ENCODE measurements around the gene PRICKLE1. TPM values are rescaled to one million over a fixed set of nuclear protein-coding genes. Genes with fewer than 3 reads are reported as not detected.

Gene PRICKLE1
- total RNA-seq, 1 donor from 2014 or later, result 18.8 TPM

DNA sequence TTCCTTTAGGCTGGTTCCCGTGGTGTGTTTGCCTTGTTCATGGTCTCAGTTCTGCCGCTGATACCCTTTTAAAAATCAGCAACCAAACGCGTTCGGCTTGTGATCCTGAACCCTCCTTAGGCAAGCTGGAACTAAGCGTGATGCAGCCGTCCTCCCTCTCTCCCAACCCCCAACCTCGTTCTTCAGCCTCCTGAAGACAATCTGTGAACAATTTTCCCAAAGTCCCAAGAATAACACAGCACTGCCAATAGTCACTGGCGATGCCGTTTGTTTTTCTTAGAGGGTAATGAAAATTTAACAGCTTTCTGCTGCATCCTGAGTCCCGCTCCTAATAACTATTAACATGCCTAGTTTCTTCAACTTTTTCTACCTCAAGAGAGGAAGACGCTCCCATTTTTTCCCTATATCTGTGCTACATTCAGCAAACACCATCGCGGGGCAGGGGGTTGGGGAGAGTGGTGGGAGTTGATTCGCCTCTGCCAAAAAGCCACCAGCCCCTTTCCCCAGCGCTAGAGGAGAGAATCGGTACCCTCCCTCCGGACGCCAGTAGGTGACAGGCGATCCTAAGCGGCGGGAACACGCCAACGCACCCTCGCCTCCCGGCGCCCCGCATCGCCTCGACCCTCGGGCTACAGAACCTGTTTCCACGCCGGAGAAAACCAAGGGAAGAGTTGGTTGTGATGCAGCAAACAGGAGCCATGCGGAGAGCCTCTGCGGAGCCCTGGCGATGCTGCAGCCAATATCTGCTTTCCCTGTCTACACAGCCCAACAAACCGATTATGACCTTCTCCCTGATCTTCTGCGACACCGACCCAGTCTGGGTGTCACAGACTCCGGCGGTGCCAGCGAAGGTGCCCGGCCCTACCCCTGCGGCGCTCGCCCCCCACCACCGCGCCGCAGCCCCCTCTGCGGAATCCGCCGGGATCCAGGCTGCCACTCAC lies 752 bp downstream of the PRICKLE1 start:
- no peaks in the 10 kb centered on the region for H3K36me3 ChIP-seq
- no peak for DNase-seq
- peak overlapping the region; percentile 82 for H3K4me3 ChIP-seq
- H3K27ac ChIP-seq, result peak overlapping the region; percentile 82
- peaks cover 33% of the 10 kb centered on the region for H3K4me1 ChIP-seq
- TF ChIP-seq, protein P1, sequence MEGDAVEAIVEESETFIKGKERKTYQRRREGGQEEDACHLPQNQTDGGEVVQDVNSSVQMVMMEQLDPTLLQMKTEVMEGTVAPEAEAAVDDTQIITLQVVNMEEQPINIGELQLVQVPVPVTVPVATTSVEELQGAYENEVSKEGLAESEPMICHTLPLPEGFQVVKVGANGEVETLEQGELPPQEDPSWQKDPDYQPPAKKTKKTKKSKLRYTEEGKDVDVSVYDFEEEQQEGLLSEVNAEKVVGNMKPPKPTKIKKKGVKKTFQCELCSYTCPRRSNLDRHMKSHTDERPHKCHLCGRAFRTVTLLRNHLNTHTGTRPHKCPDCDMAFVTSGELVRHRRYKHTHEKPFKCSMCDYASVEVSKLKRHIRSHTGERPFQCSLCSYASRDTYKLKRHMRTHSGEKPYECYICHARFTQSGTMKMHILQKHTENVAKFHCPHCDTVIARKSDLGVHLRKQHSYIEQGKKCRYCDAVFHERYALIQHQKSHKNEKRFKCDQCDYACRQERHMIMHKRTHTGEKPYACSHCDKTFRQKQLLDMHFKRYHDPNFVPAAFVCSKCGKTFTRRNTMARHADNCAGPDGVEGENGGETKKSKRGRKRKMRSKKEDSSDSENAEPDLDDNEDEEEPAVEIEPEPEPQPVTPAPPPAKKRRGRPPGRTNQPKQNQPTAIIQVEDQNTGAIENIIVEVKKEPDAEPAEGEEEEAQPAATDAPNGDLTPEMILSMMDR (IDR thresholded peaks at IDR 0.05), result peak; percentile 49
- ATAC-seq, result peak; percentile 58 to 73
- intact Hi-C loops (cut with DNase I), result no loop called here
- no peaks in the 10 kb centered on the region for H3K9me3 ChIP-seq
- peaks cover 3% of the 10 kb centered on the region for H3K27me3 ChIP-seq (ENCODE audit: low read depth)

DNA sequence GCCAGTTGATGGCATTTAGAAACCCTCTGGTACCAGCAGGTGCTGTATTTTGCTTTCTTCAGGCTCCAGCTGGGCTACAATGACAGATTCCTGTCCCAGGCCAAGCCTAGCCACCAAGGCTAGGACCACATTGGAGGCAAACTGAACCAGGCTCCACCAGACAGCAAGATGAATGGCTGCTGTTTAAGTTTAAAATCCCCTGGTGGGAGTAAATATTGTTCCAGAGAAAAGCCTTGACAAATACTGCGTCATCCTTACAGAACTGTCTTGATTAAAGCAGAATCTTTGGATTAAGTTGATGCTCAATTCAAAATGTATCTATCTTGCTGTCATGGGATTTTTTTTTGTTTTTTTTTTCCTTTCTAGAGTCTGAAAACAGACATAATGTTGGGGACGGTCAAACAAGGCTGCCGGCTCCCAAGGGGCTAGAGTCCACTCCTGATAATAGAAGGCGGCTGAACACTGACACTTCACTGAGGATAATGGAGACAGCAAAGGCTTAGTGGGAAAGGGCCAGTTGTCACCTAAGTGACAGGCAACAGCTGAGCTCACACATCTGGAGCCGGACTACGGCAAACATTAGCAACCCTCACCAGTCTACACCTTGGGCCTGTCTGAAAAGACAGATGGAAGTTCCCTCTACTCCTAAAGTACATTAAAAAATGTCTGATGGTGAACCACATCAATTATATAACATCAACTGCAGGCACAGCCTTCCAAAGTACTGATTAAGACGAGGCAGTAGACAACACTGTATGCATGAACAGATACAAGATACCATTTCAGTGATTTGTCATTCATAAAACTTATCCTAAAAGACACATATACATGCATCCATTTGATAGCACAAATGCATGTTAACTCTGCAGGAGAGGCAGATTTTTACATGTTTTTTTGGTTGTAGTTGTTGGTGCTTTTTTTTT lies 1.7 kb downstream of the PRICKLE1 start:
- Histone ChIP-seq H3K4me1 (peaks cover 33% of the 10 kb centered on the region), H3K4me3 (peak overlapping the region; percentile 82), H3K36me3 (no peaks in the 10 kb centered on the region), H3K9me3 (no peaks in the 10 kb centered on the region), H3K27ac (peak overlapping the region; percentile 36), H3K27me3 (ENCODE audit: low read depth) (peaks cover 3% of the 10 kb centered on the region)
- intact Hi-C loops (cut with DNase I), result no loop called here
- TF ChIP-seq, protein P1 (IDR thresholded peaks at IDR 0.05), result no peak
- DNase-seq, result no peak
- no peak for ATAC-seq

DNA sequence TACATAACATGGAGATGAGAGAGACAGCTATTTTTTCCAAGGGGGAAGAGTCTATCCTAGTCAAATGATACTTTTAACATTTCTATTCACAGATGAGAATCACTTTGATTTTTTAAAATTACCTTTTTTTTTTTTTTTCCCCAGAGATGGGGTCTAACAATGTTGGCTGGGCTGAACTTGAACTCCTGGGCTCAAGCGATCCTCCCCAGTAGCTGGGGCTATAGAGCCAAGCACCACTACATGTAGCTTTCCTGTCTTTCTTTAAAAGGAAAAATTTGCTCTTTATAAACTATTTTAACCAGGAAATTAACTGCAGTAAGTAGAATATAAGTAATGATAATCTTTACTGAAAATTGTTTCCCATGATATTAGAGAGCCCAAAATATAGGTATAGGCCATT lies 3.3 kb downstream of the PRICKLE1 start:
- H3K27ac ChIP-seq, result no peak overlapping the region

DNA sequence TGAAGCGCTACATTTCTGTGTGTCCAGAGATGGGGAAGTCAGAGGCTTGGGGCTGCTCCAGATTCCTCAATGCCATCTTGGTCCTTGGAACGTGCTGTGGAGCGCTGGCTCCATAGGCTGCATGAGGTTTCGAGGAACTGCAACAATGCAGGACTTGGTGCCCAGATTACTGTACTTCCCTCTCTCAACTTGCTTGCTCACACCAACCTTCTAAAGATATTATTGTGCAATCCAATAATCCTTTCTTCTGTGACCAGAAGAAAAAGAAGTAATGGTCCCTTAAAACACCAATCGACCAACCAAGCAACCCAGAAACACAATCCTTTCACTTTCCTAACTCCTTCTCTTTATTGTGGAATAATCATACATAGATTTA lies 3.7 kb downstream of the PRICKLE1 start:
- Histone ChIP-seq H3K4me1 (peaks cover 38% of the 10 kb centered on the region), H3K36me3 (no peaks in the 10 kb centered on the region), H3K9me3 (no peaks in the 10 kb centered on the region), H3K4me3 (no peak overlapping the region), H3K27me3 (ENCODE audit: low read depth) (peaks cover 3% of the 10 kb centered on the region), H3K27ac (no peak overlapping the region)
- ATAC-seq (no peak), DNase-seq (no peak)
- intact Hi-C loops (cut with DNase I), result no loop called here
- TF ChIP-seq, protein P1 (IDR thresholded peaks at IDR 0.05), result no peak

More for the DNA sequence above, 3.3 kb downstream of the PRICKLE1 start:
- ATAC-seq (no peak), DNase-seq (no peak)
- H3K4me3 ChIP-seq, result no peak overlapping the region
- H3K4me1 ChIP-seq, result peaks cover 41% of the 10 kb centered on the region
- TF ChIP-seq, protein P1 (IDR thresholded peaks at IDR 0.05), result no peak
- intact Hi-C loops (cut with DNase I), result no loop called here
- no peaks in the 10 kb centered on the region for H3K36me3 ChIP-seq
- H3K27me3 ChIP-seq (ENCODE audit: low read depth), result peaks cover 3% of the 10 kb centered on the region
- no peaks in the 10 kb centered on the region for H3K9me3 ChIP-seq

DNA sequence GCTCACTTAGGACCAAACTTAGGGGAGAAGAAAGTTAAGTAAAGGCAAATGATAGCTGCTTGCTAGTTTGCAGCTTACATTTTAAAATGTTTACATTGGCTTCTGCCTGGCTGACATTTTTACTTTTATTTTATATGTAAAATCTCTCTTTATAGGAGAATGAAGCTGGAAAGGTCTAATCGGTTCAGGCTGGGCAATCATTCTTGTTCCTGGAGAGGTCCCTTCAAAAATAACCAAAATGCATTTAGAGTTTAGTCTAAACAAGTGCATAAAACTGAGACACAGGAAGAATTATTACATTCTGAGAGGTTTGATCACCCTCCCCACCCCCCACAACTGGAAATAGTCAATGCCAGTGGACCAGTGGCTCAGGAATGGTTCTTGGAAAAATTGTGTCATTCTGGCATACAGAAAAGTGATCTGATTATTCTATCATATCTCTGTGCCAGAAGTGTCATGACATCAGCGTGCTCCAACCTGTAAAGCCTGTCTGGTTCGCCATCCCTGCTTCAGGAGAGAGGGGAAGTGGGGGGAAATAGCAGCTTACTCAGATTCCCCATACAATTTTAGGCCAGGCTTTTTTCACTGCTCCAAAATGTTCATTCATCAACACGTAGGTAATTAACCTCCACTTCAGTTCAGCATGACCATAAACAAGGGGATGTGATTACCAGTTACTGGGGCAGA lies 4.2 kb downstream of the PRICKLE1 start:
- H3K9me3 ChIP-seq, result no peaks in the 10 kb centered on the region
- no peaks in the 10 kb centered on the region for H3K36me3 ChIP-seq
- intact Hi-C loops (cut with DNase I), result no loop called here
- H3K4me3 ChIP-seq, result no peak overlapping the region
- peaks cover 3% of the 10 kb centered on the region for H3K27me3 ChIP-seq (ENCODE audit: low read depth)
- ATAC-seq (no peak), DNase-seq (no peak)
- TF ChIP-seq, protein P1 (IDR thresholded peaks at IDR 0.05), result no peak
- peaks cover 33% of the 10 kb centered on the region for H3K4me1 ChIP-seq
- no peak overlapping the region for H3K27ac ChIP-seq

Measured in lower lobe of right lung (tissue), 2 donors.